ENCODE results near the gene PWP2.
"Not testable (repeated sequence)": the region's sequence is repeated elsewhere in the genome, so short reads cannot be mapped to it uniquely, and the experiment has no call there.

Gene PWP2

DNA sequence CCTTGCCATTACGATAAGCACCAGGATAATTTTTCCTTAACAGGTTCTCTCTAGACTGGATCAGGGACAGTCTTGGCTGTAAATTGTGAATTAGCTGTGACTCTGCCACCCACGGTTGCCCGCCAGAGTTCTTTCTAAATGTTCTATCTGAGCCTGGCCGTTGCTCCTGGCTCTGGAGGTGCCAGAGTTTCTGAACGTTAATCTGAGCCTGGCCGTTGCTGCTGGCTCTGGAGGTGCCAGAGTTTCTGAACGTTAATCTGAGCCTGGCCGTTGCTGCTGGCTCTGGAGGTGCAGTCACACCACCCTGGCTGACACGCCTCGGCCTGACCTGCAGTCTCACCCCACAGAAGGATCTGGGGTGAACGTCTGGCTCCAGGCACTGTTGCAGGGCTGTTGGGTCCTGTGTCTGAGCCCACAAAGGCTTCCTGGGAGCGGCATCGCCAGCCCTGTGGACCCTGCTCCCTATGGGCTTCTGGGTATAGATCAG lies 56.0 kb downstream of the PWP2 start:
- not testable (repeated sequence) for DNase-seq (ENCODE audit: low spot score)

DNA sequence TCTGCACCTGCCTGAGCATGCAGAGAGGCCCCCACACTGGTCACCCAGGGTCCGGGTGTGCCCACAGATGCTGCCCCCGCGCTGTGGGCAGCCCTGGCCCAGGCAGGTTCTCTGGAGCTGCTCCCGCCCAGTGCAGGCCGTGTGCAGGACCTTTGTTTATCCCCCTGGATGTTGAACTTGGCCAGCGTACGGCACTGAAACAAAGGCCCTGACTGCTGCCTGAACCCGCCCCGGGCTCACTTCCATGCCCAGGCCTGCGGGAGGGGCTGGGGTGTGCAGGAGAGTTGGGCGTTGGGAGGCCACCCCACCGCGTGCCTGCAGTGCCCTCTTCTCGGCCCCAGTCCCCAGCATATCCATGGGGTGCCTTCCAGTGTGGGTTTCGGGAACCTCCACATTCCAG lies 58.7 kb downstream of the PWP2 start:
- not testable (repeated sequence) for DNase-seq (ENCODE audit: low spot score)

DNA sequence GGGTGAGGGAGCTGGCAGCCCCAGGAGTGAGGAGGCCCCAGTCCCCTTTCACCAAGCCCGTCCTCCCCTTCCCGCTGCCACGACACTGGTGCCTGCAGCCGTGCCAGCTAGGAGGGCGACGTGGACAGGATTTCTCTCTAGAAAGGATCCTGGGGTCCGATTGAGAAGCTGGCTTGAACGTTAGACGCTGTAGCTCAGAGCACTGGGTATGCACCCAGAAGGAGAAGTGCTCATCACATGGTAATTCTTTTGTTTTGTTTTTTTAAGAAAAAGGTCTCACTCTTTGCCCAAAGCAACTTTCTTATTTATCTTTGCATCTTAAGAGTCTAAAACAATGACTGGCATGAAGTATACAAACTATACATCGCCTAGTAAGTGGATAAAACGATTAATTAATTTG lies 60.3 kb downstream of the PWP2 start:
- not testable (repeated sequence) for DNase-seq (ENCODE audit: low spot score)

DNA sequence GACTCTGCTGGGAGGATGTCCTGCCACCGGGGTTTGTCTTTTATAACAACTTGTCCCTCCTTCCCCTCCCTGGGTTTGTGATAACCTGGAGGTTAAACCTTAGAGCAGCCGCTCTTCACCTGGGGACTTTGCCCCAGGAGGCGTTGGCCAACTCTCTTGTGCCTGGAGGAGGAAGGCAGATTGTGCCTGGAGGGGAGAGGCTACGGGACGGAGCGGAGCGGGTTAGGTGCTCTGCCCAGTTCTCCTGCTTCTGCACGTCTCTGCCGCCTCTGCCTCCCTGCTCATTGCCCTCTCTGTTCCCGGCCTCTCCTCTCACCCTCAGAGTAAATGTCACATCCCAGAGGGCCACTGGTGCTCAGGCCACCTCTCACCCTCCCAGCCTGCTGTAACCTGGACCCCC lies 63.1 kb downstream of the PWP2 start:
- DNase-seq (ENCODE audit: low spot score) = not testable (repeated sequence)

DNA sequence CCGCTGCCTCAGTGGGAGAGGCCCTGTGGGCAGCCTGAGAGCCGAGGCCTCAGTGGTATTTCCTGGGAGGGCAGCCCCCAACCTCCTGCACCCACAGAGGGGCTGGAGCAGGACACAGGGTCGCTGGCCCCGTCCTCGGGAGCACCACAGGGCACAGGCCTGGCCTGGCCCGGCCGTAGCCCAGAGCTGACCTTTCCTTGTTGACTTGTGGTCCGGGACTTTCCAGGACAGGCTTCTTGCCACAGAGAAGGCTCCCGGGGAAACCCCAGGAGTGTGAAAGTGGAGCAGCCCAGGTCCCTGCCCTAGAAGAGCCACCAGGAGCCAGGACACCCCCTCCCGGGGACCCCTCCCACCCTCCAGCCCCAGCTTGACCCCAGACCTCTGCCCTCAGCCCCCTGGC lies 63.7 kb downstream of the PWP2 start:
- not testable (repeated sequence) for DNase-seq (ENCODE audit: low spot score)

DNA sequence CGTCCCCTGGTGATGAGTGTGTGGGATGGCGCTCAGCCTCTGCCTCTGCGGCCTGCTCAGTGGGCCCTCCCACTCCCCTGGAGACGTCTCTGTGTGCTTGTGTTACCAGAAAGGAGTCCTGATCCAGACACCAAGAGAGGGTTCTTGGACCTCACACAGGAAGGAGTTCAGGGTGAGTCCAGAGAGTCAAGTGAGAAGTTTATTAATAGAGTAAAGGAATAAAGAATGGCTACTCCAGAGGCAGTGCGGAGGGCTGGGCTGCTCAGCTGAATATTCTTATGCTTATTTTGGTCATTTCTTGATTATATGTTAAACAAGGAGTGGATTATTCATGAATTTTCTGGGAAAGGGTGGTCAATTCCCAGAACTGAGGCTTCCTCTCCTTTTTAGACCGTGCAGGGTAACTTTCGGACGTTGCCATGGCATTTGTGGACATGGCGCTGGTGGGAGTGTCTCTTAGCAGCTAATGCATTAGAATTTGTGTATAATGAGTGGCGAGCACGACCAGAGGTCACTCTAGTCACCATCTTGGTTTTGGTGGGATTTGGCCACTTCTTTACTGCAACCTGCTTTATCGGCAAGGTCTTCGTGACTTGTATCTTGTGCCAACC lies 64.9 kb downstream of the PWP2 start:
- not testable (repeated sequence) for DNase-seq (ENCODE audit: low spot score)

DNA sequence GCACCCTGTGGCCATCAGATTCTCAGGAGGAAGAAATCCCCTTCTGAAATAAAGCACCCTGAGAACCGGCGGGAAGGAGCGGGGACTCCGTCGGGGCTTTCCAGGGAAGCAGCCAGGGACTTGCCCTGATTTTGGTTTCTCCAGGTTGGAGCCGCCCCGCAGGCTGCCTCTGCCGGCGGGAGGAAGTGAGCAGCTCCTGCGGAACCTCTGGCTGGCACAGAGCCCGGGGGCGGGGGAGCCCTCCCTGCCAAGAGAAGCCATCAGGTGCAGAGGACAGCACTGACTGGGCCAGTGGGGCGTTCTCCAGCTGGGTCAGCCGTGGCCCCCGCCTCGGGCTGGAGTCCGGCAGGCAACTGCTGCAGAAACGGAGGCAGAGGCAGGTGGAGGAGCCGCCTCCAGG lies 65.5 kb downstream of the PWP2 start:
- DNase-seq (ENCODE audit: low spot score) = not testable (repeated sequence)

DNA sequence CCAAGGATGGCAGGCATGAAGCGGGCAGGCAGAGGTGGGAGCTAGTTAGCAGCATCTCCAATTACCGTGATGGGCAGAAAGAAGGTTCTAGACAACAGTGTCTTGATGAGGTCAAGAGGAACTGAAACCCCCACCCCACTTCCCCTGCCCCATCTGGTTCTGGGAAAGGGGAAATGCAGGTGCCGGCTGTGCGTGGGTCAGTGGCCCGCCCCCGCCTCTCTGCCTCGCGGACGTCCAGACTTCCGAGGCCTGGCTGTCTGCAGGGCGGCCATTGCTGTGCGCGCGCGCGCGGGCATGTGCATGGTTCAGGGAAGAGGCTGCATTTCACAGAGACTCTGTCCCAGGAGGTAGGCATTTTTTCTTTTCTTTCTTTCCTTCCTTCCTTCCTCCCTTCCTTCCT lies 68.0 kb downstream of the PWP2 start:
- DNase-seq (ENCODE audit: low spot score) = not testable (repeated sequence)

DNA sequence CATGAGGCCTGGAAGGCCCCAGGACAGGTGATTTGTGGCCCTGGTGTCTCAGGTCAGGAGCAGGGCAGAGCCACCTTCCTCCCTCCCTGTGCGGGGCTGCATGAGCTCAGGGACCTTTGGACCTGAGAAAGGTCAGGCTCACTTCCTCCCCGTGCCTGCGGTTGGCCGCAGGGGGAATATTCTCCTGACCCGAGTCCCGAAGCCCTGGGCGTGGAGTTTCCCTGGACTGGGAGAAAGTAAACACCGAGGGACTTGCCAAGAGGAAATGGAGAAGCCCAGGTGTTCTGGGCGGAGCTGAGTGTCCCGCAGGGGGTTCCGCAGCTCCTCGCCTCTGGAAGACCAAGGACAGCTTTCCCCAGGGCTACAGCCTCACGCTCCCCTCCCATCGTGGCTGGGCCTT lies 68.9 kb downstream of the PWP2 start:
- DNase-seq (ENCODE audit: low spot score) = not testable (repeated sequence)

Data from RKO (cell line).